Panc1 (cell line): Measurements from ENCODE around the gene MYL10.

Experiments
- CTCF ChIP-seq: fragments of 450-650 bp; IDR thresholded peaks from 2 replicates; pipeline ENCODE4 v1.5.1; 2017; ENCODE audit warnings: mild to moderate bottlenecking
- POLR2AphosphoS5 ChIP-seq: IDR thresholded peaks from 2 replicates; pipeline ENCODE4 v1.6.1; 2012; ENCODE audit warnings: mild to moderate bottlenecking, low read depth, low read length, moderate library complexity
- REST ChIP-seq, 2 experiments: IDR thresholded peaks; 2 replicates each; pipeline ENCODE4 v1.6.1; 2011 to 2012; ENCODE audit warnings: low read depth in 2 of 2, control low read depth in 1 of 2, low read length in 1 of 2, mild to moderate bottlenecking in 1 of 2, moderate library complexity in 1 of 2; ENCODE audit not compliant: insufficient read depth in 1 of 2

GRCh38 chr7:101667920-101668319, 38.8 kb upstream of the MYL10 start:
- TF ChIP-seq CTCF (no peak), REST (IDR thresholded peaks at IDR 0.05; ENCODE audit: insufficient read depth in 1 of 2, low read depth in 2 of 2, low read length in 1 of 2) (no peak), POLR2AphosphoS5 (no peak)
